OCI-LY3 (cell line): ENCODE measurements around the gene GSAP.

Experiments
- H2AFZ ChIP-seq: fragments of 200-600, 300-600 bp; shearing (Covaris generic); 2 replicates; pipeline ENCODE4 v1.6.0; 2014; ENCODE audit warnings: antibody characterized with exemption, low read depth, low read length
- H3K27ac ChIP-seq: fragments of 200-600, 300-600 bp; sonication (generic); 2 replicates; pipeline ENCODE4 v1.5.1; 2014; ENCODE audit warnings: mild to moderate bottlenecking, low read length, moderate library complexity, mixed read lengths
- H3K27me3 ChIP-seq: fragments of 200-600, 300-600 bp; sonication (generic); 2 replicates; pipeline ENCODE4 v1.6.1; 2014; ENCODE audit warnings: low read depth, low read length, mixed read lengths
- H3K36me3 ChIP-seq: fragments of 200-600, 300-600 bp; sonication (generic); replicated peaks from 2 replicates; pipeline ENCODE3; 2014; ENCODE audit warnings: low read depth, low read length, mixed read lengths
- H3K4me1 ChIP-seq: fragments of 300-600, 200-600 bp; sonication (generic); 2 replicates; pipeline ENCODE4 v1.6.1; 2014; ENCODE audit warnings: low read length, mixed read lengths
- H3K4me2 ChIP-seq: fragments of 200-600, 300-600 bp; sonication (generic); 2 replicates; pipeline ENCODE4 v1.6.1; 2014; ENCODE audit warnings: low read length, mixed read lengths
- H3K4me3 ChIP-seq: fragments of 300-600, 200-600 bp; sonication (generic); 2 replicates; pipeline ENCODE4 v1.5.1; 2014; ENCODE audit warnings: antibody characterized with exemption, mild to moderate bottlenecking, low read length, moderate library complexity
- H3K79me2 ChIP-seq: fragments of 300-600, 200-600 bp; shearing (Covaris generic); 2 replicates; pipeline ENCODE4 v1.6.1; 2014; ENCODE audit warnings: mild to moderate bottlenecking, low read length, mixed read lengths
- H3K9ac ChIP-seq: fragments of 300-600, 200-600 bp; shearing (Covaris generic); 2 replicates; pipeline ENCODE4 v1.6.0; 2014; ENCODE audit warnings: mild to moderate bottlenecking, low read length, moderate library complexity
- H3K9me3 ChIP-seq: fragments of 200-600, 300-600 bp; shearing (Covaris generic); 2 replicates; pipeline ENCODE4 v1.6.1; 2014; ENCODE audit warnings: low read length, mixed read lengths; ENCODE audit not compliant: insufficient read depth
- H4K20me1 ChIP-seq: fragments of 200-600, 300-600 bp; sonication (generic); 2 replicates; pipeline ENCODE4 v1.6.1; 2016; ENCODE audit warnings: low read length, mixed read lengths; ENCODE audit not compliant: insufficient read depth
- CTCF ChIP-seq: fragments of 200-600, 300-600 bp; sonication (generic); IDR thresholded peaks from 2 replicates; pipeline ENCODE4 v1.5.1; 2014; ENCODE audit warnings: antibody characterized with exemption, low read length, low read depth
- EZH2phosphoT487 ChIP-seq: fragments of 200-600 bp; shearing (Covaris generic); IDR thresholded peaks from 2 replicates; pipeline ENCODE4 v1.6.1; 2018; ENCODE audit warnings: antibody characterized with exemption, mixed run types, low read depth

The GSAP gene

GRCh38 chr7:77413128-77413527 is 3.0 kb downstream of the GSAP start:
- H2AFZ ChIP-seq = no peak overlapping the region
- H3K27ac ChIP-seq = no peak overlapping the region

GRCh38 chr7:77409739-77410547 is 6.2 kb downstream of the GSAP start:
- Histone ChIP-seq H2AFZ (no peak overlapping the region), H3K4me2 (peak overlapping the region; percentile 7; the same call in 1 of the 2 replicates), H3K27ac (no peak overlapping the region), H3K4me1 (peaks cover 33% of the 10 kb centered on the region), H4K20me1 (no peaks in the 10 kb centered on the region), H3K36me3 (no peaks in the 10 kb centered on the region), H3K27me3 (peaks cover 6% of the 10 kb centered on the region; the same call in 1 of the 2 replicates), H3K9ac (no peak overlapping the region), H3K79me2 (no peaks in the 10 kb centered on the region), H3K9me3 (no peaks in the 10 kb centered on the region), H3K4me3 (no peak overlapping the region)
- TF ChIP-seq CTCF (no peak), EZH2phosphoT487 (no peak)

More at GRCh38 chr7:77413128-77413527, 3.0 kb downstream of the GSAP start:
- H3K4me1 ChIP-seq = peaks cover 42% of the 10 kb centered on the region
- peaks cover 16% of the 10 kb centered on the region for H3K27me3 ChIP-seq
- no peak overlapping the region for H3K9ac ChIP-seq
- no peak overlapping the region for H3K4me2 ChIP-seq
- no peaks in the 10 kb centered on the region for H3K9me3 ChIP-seq
- H3K36me3 ChIP-seq = no peaks in the 10 kb centered on the region
- H3K79me2 ChIP-seq = no peaks in the 10 kb centered on the region
- TF ChIP-seq EZH2phosphoT487 = no peak
- TF ChIP-seq CTCF = no peak
- H3K4me3 ChIP-seq = no peak overlapping the region
- H4K20me1 ChIP-seq = no peaks in the 10 kb centered on the region

- Histone ChIP-seq H3K9me3 (no peaks in the 10 kb centered on the region), H3K4me3 (no peak overlapping the region), H3K4me2 (no peak overlapping the region), H3K9ac (no peak overlapping the region), H3K4me1 (peaks cover 25% of the 10 kb centered on the region), H3K36me3 (no peaks in the 10 kb centered on the region), H3K27me3 (0 out of 2 replicates have a peak, but pooled peaks cover 2% of the 10 kb centered on the region), H3K27ac (no peak overlapping the region), H4K20me1 (no peaks in the 10 kb centered on the region), H3K79me2 (no peaks in the 10 kb centered on the region), H2AFZ (no peak overlapping the region)
- TF ChIP-seq CTCF (no peak), EZH2phosphoT487 (no peak)
Observed at GRCh38 chr7:77409005-77409738, 7.0 kb downstream of the GSAP start.

- Histone ChIP-seq H3K27ac (no peak overlapping the region), H4K20me1 (no peaks in the 10 kb centered on the region), H3K9ac (no peak overlapping the region), H3K4me1 (peaks cover 17% of the 10 kb centered on the region), H3K4me3 (no peak overlapping the region), H3K4me2 (no peak overlapping the region), H3K9me3 (no peaks in the 10 kb centered on the region), H2AFZ (no peak overlapping the region), H3K27me3 (no peaks in the 10 kb centered on the region), H3K79me2 (no peaks in the 10 kb centered on the region), H3K36me3 (no peaks in the 10 kb centered on the region)
- TF ChIP-seq EZH2phosphoT487 = no peak
- TF ChIP-seq CTCF = no peak
Observed at GRCh38 chr7:77407906-77408305, 8.2 kb downstream of the GSAP start.
